Measurements from ENCODE around the gene SOCS4.

DNA sequence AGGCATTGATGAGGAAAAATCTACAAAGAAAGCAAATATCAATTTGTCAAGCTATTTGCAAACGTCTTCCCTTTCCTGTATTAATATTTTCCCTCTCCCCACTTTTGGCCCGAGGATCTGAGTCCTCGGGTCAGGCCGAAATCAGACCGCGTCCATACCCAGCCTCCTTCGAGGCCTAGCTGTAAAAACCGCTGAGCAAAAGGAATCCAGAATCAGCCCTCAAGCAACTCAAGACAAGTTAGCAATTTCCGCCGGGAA lies 24.1 kb downstream of the SOCS4 start:
- TF ChIP-seq, protein P1, sequence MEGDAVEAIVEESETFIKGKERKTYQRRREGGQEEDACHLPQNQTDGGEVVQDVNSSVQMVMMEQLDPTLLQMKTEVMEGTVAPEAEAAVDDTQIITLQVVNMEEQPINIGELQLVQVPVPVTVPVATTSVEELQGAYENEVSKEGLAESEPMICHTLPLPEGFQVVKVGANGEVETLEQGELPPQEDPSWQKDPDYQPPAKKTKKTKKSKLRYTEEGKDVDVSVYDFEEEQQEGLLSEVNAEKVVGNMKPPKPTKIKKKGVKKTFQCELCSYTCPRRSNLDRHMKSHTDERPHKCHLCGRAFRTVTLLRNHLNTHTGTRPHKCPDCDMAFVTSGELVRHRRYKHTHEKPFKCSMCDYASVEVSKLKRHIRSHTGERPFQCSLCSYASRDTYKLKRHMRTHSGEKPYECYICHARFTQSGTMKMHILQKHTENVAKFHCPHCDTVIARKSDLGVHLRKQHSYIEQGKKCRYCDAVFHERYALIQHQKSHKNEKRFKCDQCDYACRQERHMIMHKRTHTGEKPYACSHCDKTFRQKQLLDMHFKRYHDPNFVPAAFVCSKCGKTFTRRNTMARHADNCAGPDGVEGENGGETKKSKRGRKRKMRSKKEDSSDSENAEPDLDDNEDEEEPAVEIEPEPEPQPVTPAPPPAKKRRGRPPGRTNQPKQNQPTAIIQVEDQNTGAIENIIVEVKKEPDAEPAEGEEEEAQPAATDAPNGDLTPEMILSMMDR (IDR thresholded peaks at IDR 0.05) = no peak
- no peak for TF ChIP-seq POLR2A (IDR thresholded peaks at IDR 0.05)

Data from body of pancreas (tissue), 4 donors.